Activated CD8-positive, alpha-beta T cell treated with anti-CD3 and anti-CD28 coated beads for 36 hours (primary cell): ENCODE results near the gene SHISA5. TPM values are rescaled to one million over a fixed set of nuclear protein-coding genes. Genes with fewer than 3 reads are reported as not detected.

Experiments used
- ATAC-seq: fragments of 200-7000 bp; cut with Tn5 transposase; one replicate; pipeline ENCODE4 v1.10.0; 2021; ENCODE audit warnings: mild to moderate bottlenecking, moderate library complexity
- CTCF ChIA-PET: fragments of 350-600 bp; sonication (Branson Sonifier 250); formaldehyde crosslinking; loops from one replicate; lab custom pipeline; 2021; ENCODE audit warnings: antibody characterized with exemption; lab: Charles Lee
- POLR2A ChIA-PET: fragments of 350-600 bp; sonication (Branson Sonifier 250); formaldehyde crosslinking; loops from one replicate; lab custom pipeline; 2021; ENCODE audit warnings: antibody characterized with exemption; lab: Charles Lee
- DNase-seq: peaks from one replicate; pipeline ENCODE4 v3.0.0-alpha.2; 2020
- H3K27ac Mint-ChIP-seq: one replicate; pipeline ENCODE4 v1.8.0; 2021; ENCODE audit warnings: mild to moderate bottlenecking, mixed read lengths
- H3K27me3 Mint-ChIP-seq: one replicate; pipeline ENCODE4 v1.8.0; 2021; ENCODE audit warnings: mixed read lengths
- H3K36me3 Mint-ChIP-seq: one replicate; pipeline ENCODE4 v1.8.0; 2021; ENCODE audit warnings: low read depth, mixed read lengths
- H3K4me1 Mint-ChIP-seq: one replicate; pipeline ENCODE4 v1.8.0; 2021; ENCODE audit warnings: low read depth, mixed read lengths
- H3K4me3 Mint-ChIP-seq: one replicate; pipeline ENCODE4 v1.8.0; 2021; ENCODE audit warnings: mild to moderate bottlenecking, moderate library complexity, mixed read lengths
- H3K9me3 Mint-ChIP-seq: one replicate; pipeline ENCODE4 v1.8.0; 2021; ENCODE audit warnings: mixed read lengths
- intact Hi-C: fragments of 100-400 bp; cut with micrococcal nuclease; formaldehyde crosslinking; loops from one replicate; pipeline ENCODE4 v1.10.0; 2022
- total RNA-seq, 2 experiments: library from RNA; stranded (reverse); gene quantifications; one replicate each; pipeline ENCODE4 v1.2.3, GENCODE V29; 2021
- TF ChIP-seq, protein P1 (sequence below): fragments of 200-600 bp; IDR thresholded peaks from one replicate; pipeline ENCODE4 v1.8.0; 2022; ENCODE audit warnings: antibody characterized with exemption, mild to moderate bottlenecking

The SHISA5 gene
- total RNA-seq, 2 experiments from 2014 or later, result 65.9 to 71.4 TPM

GRCh38 chr3:48441940-48442339 lies 62.0 kb downstream of the SHISA5 start:
- Mint-ChIP-seq H3K9me3 (no peaks in the 10 kb centered on the region), H3K36me3 (peaks cover 40% of the 10 kb centered on the region), H3K27ac (peak overlapping the region; percentile 97), H3K4me3 (peak overlapping the region; percentile 89), H3K27me3 (no peaks in the 10 kb centered on the region), H3K4me1 (peaks cover 40% of the 10 kb centered on the region)
- TF ChIP-seq, protein P1, sequence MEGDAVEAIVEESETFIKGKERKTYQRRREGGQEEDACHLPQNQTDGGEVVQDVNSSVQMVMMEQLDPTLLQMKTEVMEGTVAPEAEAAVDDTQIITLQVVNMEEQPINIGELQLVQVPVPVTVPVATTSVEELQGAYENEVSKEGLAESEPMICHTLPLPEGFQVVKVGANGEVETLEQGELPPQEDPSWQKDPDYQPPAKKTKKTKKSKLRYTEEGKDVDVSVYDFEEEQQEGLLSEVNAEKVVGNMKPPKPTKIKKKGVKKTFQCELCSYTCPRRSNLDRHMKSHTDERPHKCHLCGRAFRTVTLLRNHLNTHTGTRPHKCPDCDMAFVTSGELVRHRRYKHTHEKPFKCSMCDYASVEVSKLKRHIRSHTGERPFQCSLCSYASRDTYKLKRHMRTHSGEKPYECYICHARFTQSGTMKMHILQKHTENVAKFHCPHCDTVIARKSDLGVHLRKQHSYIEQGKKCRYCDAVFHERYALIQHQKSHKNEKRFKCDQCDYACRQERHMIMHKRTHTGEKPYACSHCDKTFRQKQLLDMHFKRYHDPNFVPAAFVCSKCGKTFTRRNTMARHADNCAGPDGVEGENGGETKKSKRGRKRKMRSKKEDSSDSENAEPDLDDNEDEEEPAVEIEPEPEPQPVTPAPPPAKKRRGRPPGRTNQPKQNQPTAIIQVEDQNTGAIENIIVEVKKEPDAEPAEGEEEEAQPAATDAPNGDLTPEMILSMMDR, result no peak
- ATAC-seq (no peak), DNase-seq (no peak)
- POLR2A ChIA-PET, result interaction anchor here (0.7 to 1.9 kb wide), 2 partner anchors 25 to 194 kb away, joined by 3 to 8 read pairs; partner anchors contain the start of gene SLC26A6
- CTCF ChIA-PET, result interaction anchor here (0.8 to 1.6 kb wide), 2 partner anchors 41 to 245 kb away, joined by 3 to 5 read pairs; no protein-coding TSS in a partner anchor
- intact Hi-C loops, result no loop called here

DNA sequence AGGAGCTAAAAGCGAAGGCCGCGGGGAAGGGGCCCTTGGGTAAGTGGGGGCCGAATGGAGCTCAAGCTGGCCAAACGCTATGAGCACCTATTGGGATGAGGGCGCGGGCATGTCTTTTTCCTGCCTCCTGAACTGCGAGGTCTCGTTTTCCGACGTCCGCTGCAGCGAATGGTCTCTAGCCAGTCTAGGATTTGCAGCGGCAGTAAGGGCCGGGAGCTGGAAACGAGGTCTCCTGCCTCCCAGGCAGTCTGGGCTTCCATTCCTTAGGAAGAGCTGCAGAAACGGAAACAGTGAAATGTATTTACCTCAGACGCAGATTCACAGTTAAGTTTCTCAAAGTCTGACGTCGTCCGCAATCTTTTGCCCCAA lies 63.4 kb downstream of the SHISA5 start:
- Mint-ChIP-seq H3K36me3 (peaks cover 35% of the 10 kb centered on the region), H3K4me1 (peaks cover 32% of the 10 kb centered on the region), H3K4me3 (peak overlapping the region; percentile 89), H3K9me3 (no peaks in the 10 kb centered on the region), H3K27me3 (no peaks in the 10 kb centered on the region), H3K27ac (peak overlapping the region; percentile 97)
- intact Hi-C loops, result no loop called here
- ATAC-seq (no peak), DNase-seq (no peak)
- TF ChIP-seq, protein P1, result no peak
- POLR2A ChIA-PET, result interaction anchor here (0.5 to 1.9 kb wide), 9 partner anchors 14 to 245 kb away, joined by 3 to 8 read pairs (median 3); partner anchors contain the start of gene NCKIPSD
- CTCF ChIA-PET, result interaction anchor here (0.8 to 2.6 kb wide), 10 partner anchors 10 to 246 kb away, joined by 3 to 32 read pairs (median 4); partner anchors contain the start of genes SHISA5 and SLC26A6

- POLR2A ChIA-PET, result interaction anchor here (0.5 to 1.9 kb wide), 15 partner anchors 10 to 199 kb away, joined by 3 to 8 read pairs (median 4); partner anchors contain the start of genes PLXNB1 and ZNF589
- CTCF ChIA-PET, result interaction anchor here (0.8 to 2.6 kb wide), 19 partner anchors 10 to 245 kb away, joined by 3 to 32 read pairs (median 4); partner anchors contain the start of genes SHISA5 and SLC26A6
- H3K4me1 Mint-ChIP-seq, result peaks cover 30% of the 10 kb centered on the region
- TF ChIP-seq, protein P1, result no peak
- no peaks in the 10 kb centered on the region for H3K9me3 Mint-ChIP-seq
- peak within 1 kb of the TSS; percentile 97 for H3K27ac Mint-ChIP-seq
- H3K4me3 Mint-ChIP-seq, result peak within 1 kb of the TSS; percentile 89
- ATAC-seq, result peak; percentile 98
- no peaks in the 10 kb centered on the region for H3K27me3 Mint-ChIP-seq
- intact Hi-C loops, result loop anchor here (5.0 kb wide), 2 partner anchors 38 to 168 kb away; no protein-coding TSS in a partner anchor
- peaks cover 35% of the 10 kb centered on the region for H3K36me3 Mint-ChIP-seq
- DNase-seq, result peak; percentile 99
These were observed 64.0 kb downstream of the SHISA5 start, which contains the start of the genes CCDC51 and TMA7 for GRCh38 chr3:48439820-48440589. Gene CCDC51, minus strand, starts transcription at chr3:48440119. Its CDS starts 4,991 bp downstream, at chr3:48435128. Gene TMA7, plus strand, starts transcription at chr3:48440257. Its CDS starts 40 bp downstream, at chr3:48440297.

DNA sequence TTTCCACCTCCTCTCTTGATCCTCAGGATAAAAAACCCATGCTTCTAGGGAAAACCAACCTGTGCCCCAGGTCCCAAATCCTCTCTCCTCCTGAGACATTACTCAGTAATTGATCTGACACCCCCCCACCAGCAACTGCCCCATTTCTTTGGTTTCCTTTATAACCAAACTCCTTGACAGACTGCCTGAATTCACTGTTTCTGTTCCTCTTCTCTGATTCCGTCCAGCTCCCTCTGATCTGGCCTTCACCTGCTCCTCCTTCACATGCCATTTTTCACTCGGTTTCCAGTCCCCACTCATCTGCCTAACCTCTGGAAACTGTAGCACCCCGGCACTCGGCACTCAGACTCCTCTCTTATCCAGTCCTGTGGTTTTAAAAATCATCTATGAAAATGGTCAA lies 66.2 kb downstream of the SHISA5 start:
- Mint-ChIP-seq H3K4me1 (peaks cover 26% of the 10 kb centered on the region), H3K36me3 (peaks cover 30% of the 10 kb centered on the region), H3K27ac (no peak overlapping the region), H3K4me3 (no peak overlapping the region), H3K9me3 (no peaks in the 10 kb centered on the region), H3K27me3 (no peaks in the 10 kb centered on the region)
- ChIA-PET POLR2A (no interaction called here), CTCF (interaction anchor here (2.6 to 5.7 kb wide), 5 partner anchors 20 to 204 kb away, joined by 27 to 312 read pairs (median 116); partner anchors contain the start of gene PFKFB4)
- ATAC-seq (no peak), DNase-seq (no peak)
- intact Hi-C loops, result loop anchor here (1.0 to 5.0 kb wide), 3 partner anchors 36 to 206 kb away; no protein-coding TSS in a partner anchor
- TF ChIP-seq, protein P1, result no peak
